Hepatocyte (in vitro differentiated cells): ENCODE measurements around the gene MRPL55. TPM values are rescaled to one million over a fixed set of nuclear protein-coding genes. Genes with fewer than 3 reads are reported as not detected.
A peak's percentile ranks its signal among the peaks of the same experiment; 100 is the strongest.

Source experiments
- DNase-seq: peaks from one replicate; pipeline ENCODE4 v3.0.0-alpha.2; 2016; ENCODE audit warnings: low spot score
- H2AFZ ChIP-seq: fragments of 200-600 bp; sonication (generic); 2 replicates; pipeline ENCODE4 v1.6.0; 2016; ENCODE audit warnings: antibody characterized with exemption, mild to moderate bottlenecking
- H3K27ac ChIP-seq: fragments of 200-600 bp; sonication (generic); 2 replicates; pipeline ENCODE4 v1.5.1; 2016; ENCODE audit warnings: mild to moderate bottlenecking
- H3K27me3 ChIP-seq: fragments of 200-600 bp; sonication (generic); 2 replicates; pipeline ENCODE4 v1.6.1; 2016
- H3K36me3 ChIP-seq: fragments of 200-600 bp; sonication (generic); replicated peaks from 2 replicates; pipeline ENCODE4 v1.5.1; 2016; ENCODE audit warnings: low read depth; ENCODE audit not compliant: insufficient read depth
- H3K4me1 ChIP-seq: fragments of 200-600 bp; sonication (generic); 2 replicates; pipeline ENCODE4 v1.5.1; 2016; ENCODE audit warnings: mild to moderate bottlenecking, moderate library complexity; ENCODE audit not compliant: insufficient read depth
- H3K4me2 ChIP-seq: fragments of 200-600 bp; sonication (generic); 2 replicates; pipeline ENCODE4 v1.6.0; 2016
- H3K4me3 ChIP-seq: fragments of 200-600 bp; sonication (generic); 2 replicates; pipeline ENCODE4 v1.5.1; 2016; ENCODE audit warnings: mild to moderate bottlenecking
- H3K79me2 ChIP-seq: fragments of 200-600 bp; sonication (generic); 2 replicates; pipeline ENCODE4 v1.6.0; 2017; ENCODE audit warnings: mild to moderate bottlenecking
- H3K9me2 ChIP-seq: fragments of 200-600 bp; sonication (generic); replicated peaks from 2 replicates; pipeline ENCODE4 v1.6.0; 2017; ENCODE audit warnings: mild to moderate bottlenecking; ENCODE audit not compliant: insufficient read depth
- H3K9me3 ChIP-seq: fragments of 200-600 bp; sonication (generic); 2 replicates; pipeline ENCODE4 v1.5.1; 2016; ENCODE audit warnings: low read depth, mild to moderate bottlenecking
- H4K20me1 ChIP-seq: fragments of 200-600 bp; sonication (generic); 2 replicates; pipeline ENCODE4 v1.6.0; 2016; ENCODE audit warnings: mild to moderate bottlenecking; ENCODE audit not compliant: insufficient read depth, poor library complexity, severe bottlenecking
- CTCF ChIP-seq: fragments of 200-600 bp; sonication (generic); IDR thresholded peaks from 2 replicates; pipeline ENCODE4 v1.5.1; 2016; ENCODE audit warnings: antibody characterized with exemption, mild to moderate bottlenecking; ENCODE audit not compliant: poor library complexity
- EZH2 ChIP-seq: fragments of 200-600 bp; sonication (generic); IDR thresholded peaks from 2 replicates; pipeline ENCODE4 v1.6.1; 2016; ENCODE audit warnings: antibody characterized with exemption, mild to moderate bottlenecking, borderline replicate concordance
- EZH2phosphoT487 ChIP-seq: fragments of 200-600 bp; sonication (generic); IDR thresholded peaks from one replicate; pipeline ENCODE4 v1.6.1; 2018; ENCODE audit warnings: antibody characterized with exemption, mild to moderate bottlenecking, low read depth, moderate library complexity; ENCODE audit not compliant: unreplicated experiment, severe bottlenecking
- WGBS: methylation state at CpG from one replicate; pipeline ENCODE4 v1.1.6; 2016; ENCODE audit warnings: low lambda C conversion rate; ENCODE audit errors: missing lambda C conversion rate; 5-methylcytosine and 5-hydroxymethylcytosine counted together
- polyA plus RNA-seq: library from polyadenylated mRNA; unstranded; fragments of >200 nt; fragmentation: Nextera tagmentation; extraction: Ambion mirVana; gene quantifications from 2 replicates; pipeline ENCODE4 v1.2.1, GENCODE V29; 2016
- total RNA-seq: library from RNA; depleted of rRNA; stranded (reverse); fragments of >200 nt; gene quantifications from 2 replicates; pipeline ENCODE4 v1.2.3, GENCODE V29; 2014

The MRPL55 gene
- total and polyA plus RNA-seq, 2 experiments from 2014 or later = 64.8 to 130 TPM

GRCh38 chr1:228144193-228144992, 35.3 kb upstream of the MRPL55 start:
- 86% methylated on average over 16 of the region's 16 CpGs for WGBS
- peaks cover 64% of the 10 kb centered on the region for H4K20me1 ChIP-seq

GRCh38 chr1:228143480-228144192, 34.5 kb upstream of the MRPL55 start:
- H3K79me2 ChIP-seq = peaks cover 64% of the 10 kb centered on the region
- no peak overlapping the region for H3K4me2 ChIP-seq

More at GRCh38 chr1:228144193-228144992, 35.3 kb upstream of the MRPL55 start:
- Histone ChIP-seq H3K4me3 (no peak overlapping the region), H3K27ac (no peak overlapping the region), H3K4me2 (no peak overlapping the region), H3K9me3 (no peaks in the 10 kb centered on the region), H3K36me3 (no peaks in the 10 kb centered on the region), H3K4me1 (peaks cover 23% of the 10 kb centered on the region), H2AFZ (no peak overlapping the region), H3K9me2 (no peaks in the 10 kb centered on the region), H3K79me2 (peaks cover 64% of the 10 kb centered on the region), H3K27me3 (no peaks in the 10 kb centered on the region)
- TF ChIP-seq CTCF (no peak), EZH2phosphoT487 (no peak), EZH2 (no peak)
- DNase-seq = peak; percentile 20

GRCh38 chr1:228142701-228143136, 33.6 kb upstream of the MRPL55 start:
- H3K27ac ChIP-seq = no peak overlapping the region
- 97% methylated on average over 10 of the region's 11 CpGs for WGBS
- H3K36me3 ChIP-seq = no peaks in the 10 kb centered on the region
- no peak overlapping the region for H2AFZ ChIP-seq
- peaks cover 64% of the 10 kb centered on the region for H4K20me1 ChIP-seq
- no peaks in the 10 kb centered on the region for H3K9me3 ChIP-seq
- no peak for TF ChIP-seq EZH2phosphoT487
- TF ChIP-seq CTCF = no peak
- no peak for TF ChIP-seq EZH2
- no peaks in the 10 kb centered on the region for H3K9me2 ChIP-seq
- no peaks in the 10 kb centered on the region for H3K27me3 ChIP-seq
- H3K4me3 ChIP-seq = no peak overlapping the region
- peaks cover 64% of the 10 kb centered on the region for H3K79me2 ChIP-seq
- no peak for DNase-seq
- peaks cover 17% of the 10 kb centered on the region for H3K4me1 ChIP-seq
- no peak overlapping the region for H3K4me2 ChIP-seq

More at GRCh38 chr1:228143480-228144192, 34.5 kb upstream of the MRPL55 start:
- Histone ChIP-seq H3K27me3 (no peaks in the 10 kb centered on the region), H3K9me2 (no peaks in the 10 kb centered on the region), H4K20me1 (peaks cover 64% of the 10 kb centered on the region), H2AFZ (no peak overlapping the region), H3K36me3 (no peaks in the 10 kb centered on the region), H3K4me1 (peaks cover 17% of the 10 kb centered on the region), H3K27ac (no peak overlapping the region), H3K4me3 (no peak overlapping the region), H3K9me3 (no peaks in the 10 kb centered on the region)
- TF ChIP-seq EZH2phosphoT487 = no peak
- no peak for TF ChIP-seq EZH2
- TF ChIP-seq CTCF = no peak
- 94% methylated on average over 12 of the region's 12 CpGs for WGBS
- no peak for DNase-seq
